K562 (cell line): Measurements from ENCODE around the gene LTA. TPM values are rescaled to one million over a fixed set of nuclear protein-coding genes. Genes with fewer than 3 reads are reported as not detected.

ENCODE experiments used
- FOXP1 ChIP-seq: sonication (generic); formaldehyde crosslinking; IDR thresholded peaks from 2 replicates; pipeline ENCODE4 v1.8.0; 2022; ENCODE audit warnings: mild to moderate bottlenecking, missing genetic modification reagents
- HIVEP1 ChIP-seq: fragments of 250-450 bp; sonication (Bioruptor Pico); IDR thresholded peaks from 2 replicates; pipeline ENCODE4 v1.4.0; 2020; ENCODE audit warnings: mild to moderate bottlenecking
- MED1 ChIP-seq: sonication (generic); formaldehyde crosslinking; IDR thresholded peaks from 2 replicates; pipeline ENCODE4 v1.8.1; 2023; ENCODE audit warnings: missing genetic modification reagents, borderline replicate concordance
- NCOA1 ChIP-seq: fragments of 450-650 bp; IDR thresholded peaks from 2 replicates; pipeline ENCODE4 v1.6.1; 2016; ENCODE audit warnings: low read depth
- NEUROD1 ChIP-seq: fragments of 150-350 bp; IDR thresholded peaks from 2 replicates; pipeline ENCODE4 v1.6.1; 2014; ENCODE audit warnings: borderline replicate concordance, low read length, low read depth; ENCODE audit not compliant: partially characterized antibody
- PHB ChIP-seq: fragments of 250-450 bp; sonication (Bioruptor Pico); IDR thresholded peaks from 2 replicates; pipeline ENCODE4 v1.5.0; 2021
- PRPF4 ChIP-seq: fragments of 200-400 bp; formaldehyde crosslinking; IDR thresholded peaks from one replicate; pipeline ENCODE4 v1.6.1; 2017; ENCODE audit warnings: low read length, low read depth, mild to moderate bottlenecking; ENCODE audit not compliant: insufficient read depth, poor library complexity, severe bottlenecking
- SPI1 ChIP-seq: IDR thresholded peaks from 2 replicates; pipeline ENCODE4 v1.6.1; 2011; ENCODE audit warnings: low read depth, low read length, control low read depth, borderline replicate concordance
- TBP ChIP-seq: optimal IDR thresholded peaks from 2 replicates; pipeline ENCODE3; 2011; ENCODE audit warnings: low read depth, low read length, improper control_type of control experiment
- TEAD2 ChIP-seq: fragments of 450-650 bp; IDR thresholded peaks from 2 replicates; pipeline ENCODE4 v1.6.1; 2016; ENCODE audit warnings: missing genetic modification characterization, control low read depth, missing compliant biosample characterization
- THRAP3 ChIP-seq: fragments of 450-650 bp; IDR thresholded peaks from 2 replicates; pipeline ENCODE4 v1.6.1; 2016; ENCODE audit warnings: mild to moderate bottlenecking, inconsistent platforms, borderline replicate concordance
- XRCC4 ChIP-seq: IDR thresholded peaks from one replicate; pipeline ENCODE4 v1.6.1; 2011; ENCODE audit not compliant: insufficient read depth, insufficient read length; ENCODE audit errors: extremely low read depth
- ZFX ChIP-seq: sonication (generic); formaldehyde crosslinking; IDR thresholded peaks from 2 replicates; pipeline ENCODE4 v1.8.0; 2022; ENCODE audit warnings: mild to moderate bottlenecking, missing genetic modification reagents, moderate library complexity
- ZNF3 ChIP-seq: fragments of 250-450 bp; sonication (Bioruptor Pico); IDR thresholded peaks from 2 replicates; pipeline ENCODE4 v1.5.0; 2021; ENCODE audit warnings: mild to moderate bottlenecking, moderate library complexity
- ZNF445 ChIP-seq: fragments of 250-450 bp; sonication (Bioruptor Pico); IDR thresholded peaks from 2 replicates; pipeline ENCODE4 v1.4.0; 2020; ENCODE audit warnings: low read depth, mild to moderate bottlenecking, moderate library complexity
- ZNF766 ChIP-seq: fragments of 200-800 bp; sonication (Bioruptor generic); conservative IDR thresholded peaks from 2 replicates; pipeline ENCODE4 v1.6.1; 2016; ENCODE audit warnings: missing genetic modification characterization, missing compliant biosample characterization
- polyA plus RNA-seq, 8 experiments: library from polyadenylated mRNA; depleted of rRNA in 4 of 8; stranded (reverse) in 5 of 8; unstranded in 3 of 8; fragments of >200 nt; fragmentation: Nextera tagmentation in 2 of 8; fragmentation: Illumina TruSeq in 1 of 8; extraction: Ambion mirVana in 2 of 8; extraction: Trizol in 1 of 8; gene quantifications; 2 replicates each; pipeline versions ENCODE4 v1.2.1 to v1.2.3, GENCODE V29; 2011 to 2014; ENCODE audit warnings: inconsistent platforms in 1 of 8, missing spikeins in 1 of 8
- total RNA-seq, 7 experiments: library from RNA; depleted of rRNA in 6 of 7; stranded (reverse); fragments of >200 nt in 6 of 7; fragmentation: Illumina TruSeq in 2 of 7; extraction: Trizol in 2 of 7; gene quantifications; 2 replicates each; pipeline versions ENCODE4 v1.2.1 to v1.2.3, GENCODE V29; 2011 to 2021; ENCODE audit warnings: low replicate concordance in 1 of 7
- TF ChIP-seq, protein P1 (sequence below): fragments of 250-450 bp; sonication (Bioruptor Pico); IDR thresholded peaks from 2 replicates; pipeline ENCODE4 v1.8.0; 2022; ENCODE audit warnings: moderate library complexity, mild to moderate bottlenecking, inconsistent platforms
- TF ChIP-seq, protein P2 (sequence below): sonication (generic); formaldehyde crosslinking; IDR thresholded peaks from 2 replicates; pipeline ENCODE4 v1.8.1; 2023; ENCODE audit warnings: mild to moderate bottlenecking, missing genetic modification reagents
- TF ChIP-seq, protein P3 (sequence below): sonication (generic); formaldehyde crosslinking; IDR thresholded peaks from 2 replicates; pipeline ENCODE4 v1.8.1; 2022; ENCODE audit warnings: missing genetic modification reagents
- TF ChIP-seq, protein P4 (sequence below): fragments of 250-450 bp; sonication (Bioruptor Pico); IDR thresholded peaks from 2 replicates; pipeline ENCODE4 v1.5.0; 2021; ENCODE audit warnings: mild to moderate bottlenecking, moderate library complexity
- TF ChIP-seq, protein P5 (sequence below): conservative IDR thresholded peaks from 2 replicates; pipeline ENCODE4 v1.6.1; 2011; ENCODE audit warnings: low read depth, mild to moderate bottlenecking, low read length; ENCODE audit not compliant: control insufficient read depth

LTA gene
- total and polyA plus RNA-seq, 9 of the 15 experiments (the other 6 are each of a cell fraction or from before 2014, with no cell fraction given), result 0.80 TPM; not detected in 8

DNA sequence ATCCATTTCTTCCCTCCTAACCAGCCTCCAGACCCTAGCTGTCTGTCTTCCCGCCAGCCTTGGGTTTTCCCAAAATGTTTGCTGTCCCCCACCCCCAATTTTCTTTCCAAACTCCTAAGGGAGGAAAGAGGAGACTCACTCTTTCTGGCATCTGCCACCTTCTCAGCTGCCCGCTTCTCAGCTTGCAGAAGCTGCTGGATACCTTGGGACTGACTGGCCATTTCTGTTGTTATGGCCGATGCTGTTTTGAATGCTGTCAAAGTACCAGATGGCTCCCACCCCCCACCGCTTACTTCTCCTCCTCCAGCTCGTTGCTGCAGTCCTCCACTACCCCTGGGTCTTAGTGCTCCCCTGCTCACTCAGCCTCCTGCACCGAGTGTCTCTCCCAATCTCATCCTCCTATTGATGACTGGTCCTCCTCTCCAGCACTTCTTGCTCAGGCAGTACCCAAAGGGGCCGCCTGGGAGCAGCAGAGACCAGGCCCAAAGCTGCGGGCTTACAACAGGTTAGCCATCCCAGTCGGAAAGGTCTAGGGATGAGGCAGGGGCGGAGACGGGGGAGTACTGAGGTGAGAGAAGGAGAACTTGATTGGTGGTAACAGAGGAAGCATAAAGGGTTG lies 25.6 kb upstream of the LTA start, which contains the start of gene ATP6V1G2 (continued):
- TF ChIP-seq, protein P1, sequence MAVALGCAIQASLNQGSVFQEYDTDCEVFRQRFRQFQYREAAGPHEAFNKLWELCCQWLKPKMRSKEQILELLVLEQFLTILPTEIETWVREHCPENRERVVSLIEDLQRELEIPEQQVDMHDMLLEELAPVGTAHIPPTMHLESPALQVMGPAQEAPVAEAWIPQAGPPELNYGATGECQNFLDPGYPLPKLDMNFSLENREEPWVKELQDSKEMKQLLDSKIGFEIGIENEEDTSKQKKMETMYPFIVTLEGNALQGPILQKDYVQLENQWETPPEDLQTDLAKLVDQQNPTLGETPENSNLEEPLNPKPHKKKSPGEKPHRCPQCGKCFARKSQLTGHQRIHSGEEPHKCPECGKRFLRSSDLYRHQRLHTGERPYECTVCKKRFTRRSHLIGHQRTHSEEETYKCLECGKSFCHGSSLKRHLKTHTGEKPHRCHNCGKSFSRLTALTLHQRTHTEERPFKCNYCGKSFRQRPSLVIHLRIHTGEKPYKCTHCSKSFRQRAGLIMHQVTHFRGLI (CRISPR knock-in tag), result no peak
- TF ChIP-seq NEUROD1 (peak; percentile 63), ZNF3 (no peak), FOXP1 (CRISPR knock-in tag) (no peak), THRAP3 (no peak), PHB (no peak), XRCC4 (no peak), HIVEP1 (CRISPR knock-in tag) (no peak), ZFX (no peak), PRPF4 (no peak), MED1 (CRISPR knock-in tag) (no peak), NCOA1 (no peak), ZNF766 (no peak), ZNF445 (CRISPR knock-in tag) (no peak), TBP (peak; percentile 30), SPI1 (no peak), TEAD2 (no peak)
- TF ChIP-seq, protein P2, sequence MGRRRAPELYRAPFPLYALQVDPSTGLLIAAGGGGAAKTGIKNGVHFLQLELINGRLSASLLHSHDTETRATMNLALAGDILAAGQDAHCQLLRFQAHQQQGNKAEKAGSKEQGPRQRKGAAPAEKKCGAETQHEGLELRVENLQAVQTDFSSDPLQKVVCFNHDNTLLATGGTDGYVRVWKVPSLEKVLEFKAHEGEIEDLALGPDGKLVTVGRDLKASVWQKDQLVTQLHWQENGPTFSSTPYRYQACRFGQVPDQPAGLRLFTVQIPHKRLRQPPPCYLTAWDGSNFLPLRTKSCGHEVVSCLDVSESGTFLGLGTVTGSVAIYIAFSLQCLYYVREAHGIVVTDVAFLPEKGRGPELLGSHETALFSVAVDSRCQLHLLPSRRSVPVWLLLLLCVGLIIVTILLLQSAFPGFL (CRISPR knock-in tag), result no peak
- TF ChIP-seq, protein P3, sequence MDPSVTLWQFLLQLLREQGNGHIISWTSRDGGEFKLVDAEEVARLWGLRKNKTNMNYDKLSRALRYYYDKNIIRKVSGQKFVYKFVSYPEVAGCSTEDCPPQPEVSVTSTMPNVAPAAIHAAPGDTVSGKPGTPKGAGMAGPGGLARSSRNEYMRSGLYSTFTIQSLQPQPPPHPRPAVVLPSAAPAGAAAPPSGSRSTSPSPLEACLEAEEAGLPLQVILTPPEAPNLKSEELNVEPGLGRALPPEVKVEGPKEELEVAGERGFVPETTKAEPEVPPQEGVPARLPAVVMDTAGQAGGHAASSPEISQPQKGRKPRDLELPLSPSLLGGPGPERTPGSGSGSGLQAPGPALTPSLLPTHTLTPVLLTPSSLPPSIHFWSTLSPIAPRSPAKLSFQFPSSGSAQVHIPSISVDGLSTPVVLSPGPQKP (CRISPR knock-in tag), result no peak
- TF ChIP-seq, protein P4, sequence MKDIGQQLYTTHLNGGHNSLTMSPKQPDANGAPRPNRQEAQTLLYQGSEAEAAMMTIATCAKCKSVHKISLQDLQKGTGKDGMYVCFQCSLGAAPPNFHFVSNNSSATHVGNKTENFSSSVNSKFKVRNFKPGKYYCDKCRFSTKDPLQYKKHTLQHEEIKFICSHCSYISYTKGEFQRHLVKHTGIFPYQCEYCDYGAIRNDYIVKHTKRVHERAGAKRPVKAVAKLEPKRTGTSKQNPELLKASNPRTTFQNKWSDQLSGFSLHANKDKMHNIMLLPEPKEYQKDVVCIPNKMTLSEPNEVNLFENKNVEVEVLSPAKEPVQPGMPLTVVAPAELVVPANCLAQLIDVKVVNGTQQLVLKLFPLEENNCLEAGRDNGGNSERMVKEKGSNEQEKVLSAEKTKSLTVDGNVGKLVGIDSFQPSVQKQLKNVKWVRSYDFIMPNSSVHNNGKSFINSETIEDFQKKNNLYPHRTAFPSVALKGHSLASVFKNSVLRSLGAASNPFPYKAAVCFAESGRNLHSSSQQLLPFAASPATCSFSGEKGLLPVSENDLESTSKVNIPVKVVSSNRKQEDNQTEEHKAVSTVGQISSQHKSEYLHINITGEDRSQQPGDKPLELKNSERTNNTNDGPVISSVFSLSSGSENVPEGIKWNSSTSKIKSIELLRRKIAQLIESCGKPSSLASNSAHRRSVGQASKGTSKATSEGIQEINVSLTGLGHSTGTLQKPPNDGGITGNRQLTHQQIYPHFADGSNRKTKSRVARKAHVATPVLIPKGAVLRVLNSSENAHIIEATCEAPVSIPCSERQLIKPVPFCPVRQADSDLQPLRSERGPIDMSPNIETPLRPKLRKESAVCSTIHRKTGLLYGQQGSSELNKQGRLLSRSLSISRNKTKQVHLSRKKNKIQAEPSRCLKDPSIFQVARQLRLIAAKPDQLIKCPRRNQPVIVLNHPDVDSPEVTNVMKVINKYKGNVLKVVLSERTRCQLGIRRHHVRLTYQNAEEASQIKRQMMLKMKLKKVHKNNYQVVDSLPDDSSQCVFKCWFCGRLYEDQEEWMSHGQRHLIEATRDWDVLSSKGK (CRISPR knock-in tag), result no peak
- TF ChIP-seq, protein P5, sequence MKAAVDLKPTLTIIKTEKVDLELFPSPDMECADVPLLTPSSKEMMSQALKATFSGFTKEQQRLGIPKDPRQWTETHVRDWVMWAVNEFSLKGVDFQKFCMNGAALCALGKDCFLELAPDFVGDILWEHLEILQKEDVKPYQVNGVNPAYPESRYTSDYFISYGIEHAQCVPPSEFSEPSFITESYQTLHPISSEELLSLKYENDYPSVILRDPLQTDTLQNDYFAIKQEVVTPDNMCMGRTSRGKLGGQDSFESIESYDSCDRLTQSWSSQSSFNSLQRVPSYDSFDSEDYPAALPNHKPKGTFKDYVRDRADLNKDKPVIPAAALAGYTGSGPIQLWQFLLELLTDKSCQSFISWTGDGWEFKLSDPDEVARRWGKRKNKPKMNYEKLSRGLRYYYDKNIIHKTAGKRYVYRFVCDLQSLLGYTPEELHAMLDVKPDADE, result no peak
